Measurements from ENCODE around the gene ZNRF3.
"Not testable (repeated sequence)": the region's sequence is repeated elsewhere in the genome, so short reads cannot be mapped to it uniquely, and the experiment has no call there.

Gene ZNRF3

DNA sequence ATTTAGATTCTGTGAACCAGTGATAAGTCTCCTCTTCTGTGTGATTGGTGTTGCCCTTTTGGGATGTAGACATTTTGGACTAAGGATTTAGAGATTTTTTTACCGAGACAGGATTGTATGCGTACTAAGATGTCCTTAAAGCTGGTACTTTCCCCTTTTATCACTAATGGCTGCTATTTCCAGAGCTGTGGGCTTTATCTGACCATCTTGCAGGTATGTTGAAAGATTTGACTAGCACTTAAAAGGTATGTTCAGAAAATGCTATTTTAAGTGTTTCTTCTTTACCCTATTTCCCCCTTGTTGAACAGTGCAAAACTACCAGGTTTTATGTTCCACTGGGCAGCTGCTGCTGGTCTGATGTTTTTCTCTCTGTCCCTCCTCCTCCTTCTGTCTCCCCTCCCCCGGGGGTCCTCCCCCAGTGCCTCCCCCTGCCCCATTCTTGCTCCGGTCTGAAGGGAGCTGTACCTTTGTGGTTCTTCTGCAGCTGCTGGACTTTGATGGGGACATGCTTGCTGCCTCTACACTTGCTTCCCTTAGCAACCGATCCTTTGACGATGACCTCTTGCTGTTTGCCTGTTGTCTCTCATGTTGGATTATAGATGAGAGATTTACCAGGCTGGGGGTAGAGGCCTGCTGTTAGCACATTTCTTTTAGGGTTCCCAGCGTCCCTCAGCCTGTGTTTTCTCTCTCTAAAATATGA, 59.6 kb downstream of the ZNRF3 start:
- no peak overlapping the region for H3K27ac Mint-ChIP-seq
- H3K4me3 Mint-ChIP-seq: no peak overlapping the region
- no peaks in the 10 kb centered on the region for H3K4me1 Mint-ChIP-seq (ENCODE audit: low read depth)
- peaks cover 55% of the 10 kb centered on the region for H3K27me3 Mint-ChIP-seq
- H3K9me3 Mint-ChIP-seq (ENCODE audit: low read depth): peaks cover 19% of the 10 kb centered on the region
- peaks cover 18% of the 10 kb centered on the region for H3K36me3 Mint-ChIP-seq

GRCh38 chr22:28943501-28943879, 60.1 kb downstream of the ZNRF3 start:
- Mint-ChIP-seq H3K36me3 (peaks cover 18% of the 10 kb centered on the region), H3K9me3 (ENCODE audit: low read depth) (peaks cover 21% of the 10 kb centered on the region), H3K27me3 (peaks cover 56% of the 10 kb centered on the region), H3K4me1 (ENCODE audit: low read depth) (no peaks in the 10 kb centered on the region), H3K4me3 (no peak overlapping the region), H3K27ac (no peak overlapping the region)

DNA sequence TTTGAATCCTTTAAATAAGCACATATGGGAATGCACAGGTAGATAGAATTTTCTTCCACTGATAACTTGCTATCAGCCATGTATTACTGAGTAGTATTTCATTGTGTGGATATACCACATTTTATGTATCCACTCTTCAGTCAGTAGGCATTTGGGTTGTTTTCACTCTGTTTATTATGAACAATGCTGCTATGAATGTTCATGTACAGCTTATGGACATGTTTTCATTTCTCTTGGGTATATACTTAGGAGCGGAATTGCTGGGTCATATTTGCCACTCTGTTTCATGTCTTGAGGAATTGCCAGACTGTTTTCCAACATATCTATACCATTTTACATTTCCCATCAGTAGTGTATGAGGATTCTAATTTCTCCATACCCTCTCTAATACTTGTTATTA, 63.8 kb downstream of the ZNRF3 start:
- Mint-ChIP-seq H3K4me1 (ENCODE audit: low read depth) (no peaks in the 10 kb centered on the region), H3K27ac (no peak overlapping the region), H3K27me3 (peaks cover 64% of the 10 kb centered on the region), H3K36me3 (peaks cover 20% of the 10 kb centered on the region), H3K4me3 (no peak overlapping the region), H3K9me3 (ENCODE audit: low read depth) (peaks cover 23% of the 10 kb centered on the region)

DNA sequence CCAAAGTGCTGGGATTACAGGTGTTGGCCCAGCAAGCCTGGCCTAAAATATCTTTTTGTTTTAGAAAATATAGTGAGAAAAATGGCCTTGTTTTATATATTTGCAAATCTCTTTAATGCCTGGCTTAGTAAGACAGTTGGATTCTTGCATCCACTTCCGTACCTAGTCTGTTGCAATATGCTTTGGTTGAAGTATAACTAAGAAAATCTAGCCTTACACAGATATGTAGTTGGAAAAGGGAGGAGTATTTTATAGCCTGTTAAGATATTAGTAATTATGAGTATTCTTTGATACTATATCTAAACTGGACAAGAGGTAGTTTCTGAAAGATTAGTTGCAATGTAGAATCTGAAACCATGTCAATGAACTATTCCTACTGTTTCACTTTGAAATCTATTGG, 65.1 kb downstream of the ZNRF3 start:
- Mint-ChIP-seq H3K27ac (no peak overlapping the region), H3K4me1 (ENCODE audit: low read depth) (no peaks in the 10 kb centered on the region), H3K36me3 (peaks cover 20% of the 10 kb centered on the region), H3K27me3 (peaks cover 68% of the 10 kb centered on the region), H3K9me3 (ENCODE audit: low read depth) (peaks cover 23% of the 10 kb centered on the region), H3K4me3 (no peak overlapping the region)

GRCh38 chr22:28948860-28949551, 65.6 kb downstream of the ZNRF3 start:
- Mint-ChIP-seq H3K27me3 (peaks cover 68% of the 10 kb centered on the region), H3K36me3 (peaks cover 20% of the 10 kb centered on the region), H3K9me3 (ENCODE audit: low read depth) (peaks cover 23% of the 10 kb centered on the region)
- not testable (repeated sequence) for H3K27ac Mint-ChIP-seq; H3K4me1 Mint-ChIP-seq (ENCODE audit: low read depth); H3K4me3 Mint-ChIP-seq

GRCh38 chr22:28949788-28950187, 66.4 kb downstream of the ZNRF3 start:
- Mint-ChIP-seq H3K27me3 (peaks cover 70% of the 10 kb centered on the region), H3K27ac (no peak overlapping the region), H3K4me3 (no peak overlapping the region), H3K4me1 (ENCODE audit: low read depth) (peaks cover 3% of the 10 kb centered on the region), H3K9me3 (ENCODE audit: low read depth) (peaks cover 23% of the 10 kb centered on the region), H3K36me3 (peaks cover 20% of the 10 kb centered on the region)

DNA sequence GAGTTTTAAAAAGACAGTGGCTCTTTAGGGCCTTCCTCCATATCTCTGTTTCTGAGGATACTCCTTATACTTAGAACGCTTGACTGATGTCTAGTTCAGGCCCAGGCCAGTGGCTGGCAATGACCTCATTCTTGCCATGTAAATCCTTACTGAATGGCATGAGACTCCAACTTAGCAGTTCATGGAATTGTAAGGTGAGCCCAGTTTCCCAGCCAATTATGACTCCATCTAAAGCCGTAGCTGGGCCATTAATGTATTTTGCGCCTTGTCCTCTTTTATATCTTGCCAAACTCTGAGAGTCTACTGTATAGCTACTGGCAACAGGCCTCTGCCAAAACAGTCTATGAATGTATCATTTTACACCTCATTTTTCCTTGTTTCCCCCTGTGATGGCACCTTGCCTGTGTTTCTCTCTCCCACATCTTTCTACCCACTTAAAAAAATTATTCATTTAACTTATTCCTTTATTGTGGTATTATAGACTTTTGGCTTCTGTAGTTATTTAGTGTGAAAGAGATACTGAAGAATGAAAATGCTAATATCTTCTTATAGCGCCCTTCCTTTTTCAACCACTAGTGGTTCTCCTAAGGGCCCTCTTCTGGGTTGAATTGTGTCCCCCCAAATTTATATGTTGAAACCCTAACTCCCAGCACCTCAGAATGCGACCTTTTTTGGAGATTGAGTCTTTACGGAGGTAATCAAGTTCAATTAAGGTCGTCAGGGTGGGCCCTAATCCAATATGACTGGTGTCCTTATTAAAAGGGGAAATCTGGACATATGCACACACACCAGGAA, 67.4 kb downstream of the ZNRF3 start:
- H3K27ac Mint-ChIP-seq: no peak overlapping the region
- peaks cover 17% of the 10 kb centered on the region for H3K36me3 Mint-ChIP-seq
- no peak overlapping the region for H3K4me3 Mint-ChIP-seq
- peaks cover 19% of the 10 kb centered on the region for H3K9me3 Mint-ChIP-seq (ENCODE audit: low read depth)
- peaks cover 66% of the 10 kb centered on the region for H3K27me3 Mint-ChIP-seq
- peaks cover 7% of the 10 kb centered on the region for H3K4me1 Mint-ChIP-seq (ENCODE audit: low read depth)

- Mint-ChIP-seq H3K4me3 (no peak overlapping the region), H3K27me3 (peaks cover 61% of the 10 kb centered on the region)
Observed at GRCh38 chr22:28951530-28951929, 68.2 kb downstream of the ZNRF3 start.

GRCh38 chr22:28951969-28952521, 68.7 kb downstream of the ZNRF3 start:
- Mint-ChIP-seq H3K27me3 (peaks cover 60% of the 10 kb centered on the region), H3K27ac (no peak overlapping the region), H3K9me3 (ENCODE audit: low read depth) (peaks cover 10% of the 10 kb centered on the region), H3K36me3 (peaks cover 7% of the 10 kb centered on the region), H3K4me3 (no peak overlapping the region), H3K4me1 (ENCODE audit: low read depth) (peaks cover 19% of the 10 kb centered on the region)

More at GRCh38 chr22:28951530-28951929, 68.2 kb downstream of the ZNRF3 start:
- H3K4me1 Mint-ChIP-seq (ENCODE audit: low read depth): peaks cover 15% of the 10 kb centered on the region
- peaks cover 12% of the 10 kb centered on the region for H3K36me3 Mint-ChIP-seq
- peaks cover 15% of the 10 kb centered on the region for H3K9me3 Mint-ChIP-seq (ENCODE audit: low read depth)
- H3K27ac Mint-ChIP-seq: no peak overlapping the region

DNA sequence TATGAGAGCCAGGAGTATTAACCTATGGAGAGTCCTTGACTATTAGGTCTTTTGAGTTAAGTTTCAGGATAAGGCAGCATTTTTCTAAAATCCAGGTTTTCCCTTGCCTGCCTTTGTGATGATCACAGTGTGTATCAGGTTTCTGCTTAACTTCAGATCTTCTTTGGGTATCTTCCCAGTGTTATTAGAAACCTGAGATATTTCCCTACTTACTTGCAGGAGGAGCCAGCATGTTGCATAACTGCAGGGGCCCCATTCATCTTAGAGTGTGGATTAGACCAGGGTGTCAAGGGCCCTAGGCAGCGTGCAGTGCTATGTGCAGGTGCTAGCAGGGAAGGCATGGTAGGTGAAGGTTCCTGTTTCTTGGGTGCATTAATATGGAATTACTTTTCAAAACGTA, 69.5 kb downstream of the ZNRF3 start:
- Mint-ChIP-seq H3K9me3 (ENCODE audit: low read depth) (peaks cover 4% of the 10 kb centered on the region), H3K27me3 (peaks cover 60% of the 10 kb centered on the region), H3K36me3 (peaks cover 2% of the 10 kb centered on the region), H3K27ac (no peak overlapping the region), H3K4me1 (ENCODE audit: low read depth) (peaks cover 19% of the 10 kb centered on the region), H3K4me3 (no peak overlapping the region)

GRCh38 chr22:28953403-28953802, 70.0 kb downstream of the ZNRF3 start:
- peaks cover 63% of the 10 kb centered on the region for H3K27me3 Mint-ChIP-seq
- no peak overlapping the region for H3K4me3 Mint-ChIP-seq
- peaks cover 2% of the 10 kb centered on the region for H3K9me3 Mint-ChIP-seq (ENCODE audit: low read depth)
- H3K4me1 Mint-ChIP-seq (ENCODE audit: low read depth): peaks cover 19% of the 10 kb centered on the region
- H3K36me3 Mint-ChIP-seq: peaks cover 2% of the 10 kb centered on the region
- H3K27ac Mint-ChIP-seq: no peak overlapping the region

GRCh38 chr22:28953976-28954880, 70.9 kb downstream of the ZNRF3 start:
- no peaks in the 10 kb centered on the region for H3K9me3 Mint-ChIP-seq (ENCODE audit: low read depth)
- H3K36me3 Mint-ChIP-seq: peaks cover 2% of the 10 kb centered on the region
- peaks cover 19% of the 10 kb centered on the region for H3K4me1 Mint-ChIP-seq (ENCODE audit: low read depth)
- H3K27ac Mint-ChIP-seq: no peak overlapping the region
- H3K4me3 Mint-ChIP-seq: no peak overlapping the region
- peaks cover 63% of the 10 kb centered on the region for H3K27me3 Mint-ChIP-seq

DNA sequence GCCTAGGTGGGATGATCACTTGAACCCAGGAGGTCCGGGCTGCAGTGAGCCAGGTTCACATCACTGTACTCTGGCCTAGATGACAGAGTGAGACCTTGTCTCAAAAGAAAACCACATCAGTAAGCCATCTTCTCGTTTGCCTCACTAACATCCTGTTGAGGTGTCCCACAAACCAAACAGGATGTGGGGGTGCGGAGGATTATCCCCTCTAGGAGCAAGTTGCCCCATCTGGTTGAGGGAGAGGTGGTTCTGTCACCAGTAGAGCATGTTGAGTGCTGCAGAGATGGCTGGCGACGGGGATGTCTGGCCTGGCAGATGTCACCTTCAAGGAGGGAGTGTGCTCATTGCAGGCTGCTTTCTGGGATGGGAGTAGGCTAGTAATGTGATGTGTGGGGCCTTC, 72.4 kb downstream of the ZNRF3 start:
- no peaks in the 10 kb centered on the region for H3K9me3 Mint-ChIP-seq (ENCODE audit: low read depth)
- peaks cover 2% of the 10 kb centered on the region for H3K36me3 Mint-ChIP-seq
- H3K4me1 Mint-ChIP-seq (ENCODE audit: low read depth): peaks cover 22% of the 10 kb centered on the region
- H3K4me3 Mint-ChIP-seq: peak overlapping the region; percentile 75
- H3K27ac Mint-ChIP-seq: peak overlapping the region; percentile 71
- peaks cover 66% of the 10 kb centered on the region for H3K27me3 Mint-ChIP-seq

GRCh38 chr22:28956506-28956905, 73.1 kb downstream of the ZNRF3 start:
- no peak overlapping the region for H3K4me3 Mint-ChIP-seq
- no peaks in the 10 kb centered on the region for H3K9me3 Mint-ChIP-seq (ENCODE audit: low read depth)
- peaks cover 2% of the 10 kb centered on the region for H3K36me3 Mint-ChIP-seq
- H3K27ac Mint-ChIP-seq: no peak overlapping the region
- peaks cover 64% of the 10 kb centered on the region for H3K27me3 Mint-ChIP-seq
- H3K4me1 Mint-ChIP-seq (ENCODE audit: low read depth): peaks cover 23% of the 10 kb centered on the region

All from activated naive CD8-positive, alpha-beta T cell (primary cell).